Measurements from ENCODE around the gene DUSP16. TPM values are rescaled to one million over a fixed set of nuclear protein-coding genes. Genes with fewer than 3 reads are reported as not detected.
A peak's percentile ranks its signal among the peaks of the same experiment; 100 is the strongest.

Gene DUSP16
- total and polyA plus RNA-seq, 7 donors = 8.6 to 27.3 (median 13.8) TPM

- Histone ChIP-seq H3K36me3 (no peaks in the 10 kb centered on the region), H3K4me1 (peaks cover 0 to 13% (median 4%) of the 10 kb centered on the region in 4 donors), H3K27me3 (no peaks in the 10 kb centered on the region), H3K4me3 (no peak overlapping the region), H3K27ac (no peak overlapping the region), H3K9me3 (no peaks in the 10 kb centered on the region)
- intact Hi-C loops (cut with DNase I) = no loop called here
- no peak for DNase-seq
- TF ChIP-seq POLR2AphosphoS5 (IDR thresholded peaks at IDR 0.05) (peak in 1 of 4 donors; percentile 21), POLR2A (IDR thresholded peaks at IDR 0.05) (no peak)
- WGBS, 2 donors = 82 to 89% methylated on average over 5 of the region's 5 CpGs
These were observed 106.0 kb downstream of the DUSP16 start for GRCh38 chr12:12456637-12457036.

GRCh38 chr12:12454315-12454714, 108.3 kb downstream of the DUSP16 start:
- H3K4me3 ChIP-seq = no peak overlapping the region
- H3K4me1 ChIP-seq = peaks cover 0 to 27% (median 10%) of the 10 kb centered on the region in 4 donors
- no peaks in the 10 kb centered on the region for H3K36me3 ChIP-seq
- intact Hi-C loops (cut with DNase I) = no loop called here
- no peak for TF ChIP-seq CTCF (IDR thresholded peaks at IDR 0.05)
- DNase-seq = no peak
- H3K9me3 ChIP-seq = no peaks in the 10 kb centered on the region
- H3K27ac ChIP-seq = no peak overlapping the region
- H3K27me3 ChIP-seq = no peaks in the 10 kb centered on the region

GRCh38 chr12:12453635-12454034, 109.0 kb downstream of the DUSP16 start:
- DNase-seq = no peak
- TF ChIP-seq POLR2AphosphoS5 (IDR thresholded peaks at IDR 0.05) (no peak), CTCF (IDR thresholded peaks at IDR 0.05) (no peak), EP300 (IDR thresholded peaks at IDR 0.05) (no peak), POLR2A (IDR thresholded peaks at IDR 0.05) (no peak)
- WGBS, 2 donors = 100% methylated on average over 1 of the region's 1 CpG
- H3K36me3 ChIP-seq = no peaks in the 10 kb centered on the region
- H3K4me1 ChIP-seq = peaks cover 0 to 27% (median 10%) of the 10 kb centered on the region in 4 donors
- H3K27ac ChIP-seq = no peak overlapping the region
- H3K9me3 ChIP-seq = no peaks in the 10 kb centered on the region
- no peaks in the 10 kb centered on the region for H3K27me3 ChIP-seq
- no peak overlapping the region for H3K4me3 ChIP-seq
- intact Hi-C loops (cut with DNase I) = no loop called here

- TF ChIP-seq POLR2AphosphoS5 (IDR thresholded peaks at IDR 0.05) (no peak), EP300 (IDR thresholded peaks at IDR 0.05) (no peak), CTCF (IDR thresholded peaks at IDR 0.05) (no peak), POLR2A (IDR thresholded peaks at IDR 0.05) (no peak)
- intact Hi-C loops (cut with DNase I) = no loop called here
- Histone ChIP-seq H3K4me1 (peaks cover 0 to 27% (median 10%) of the 10 kb centered on the region in 4 donors), H3K36me3 (no peaks in the 10 kb centered on the region), H3K4me3 (no peak overlapping the region), H3K27me3 (no peaks in the 10 kb centered on the region), H3K27ac (no peak overlapping the region), H3K9me3 (no peaks in the 10 kb centered on the region)
- WGBS, 2 donors = 96 to 98% methylated on average over 21 of the region's 21 CpGs
- no peak for DNase-seq
These were observed 110.2 kb downstream of the DUSP16 start for GRCh38 chr12:12452326-12452902.

GRCh38 chr12:12451098-12451497, 111.6 kb downstream of the DUSP16 start:
- H3K36me3 ChIP-seq = no peaks in the 10 kb centered on the region
- no peak for DNase-seq
- H3K27ac ChIP-seq = no peak overlapping the region
- H3K4me1 ChIP-seq = peaks cover 0 to 27% (median 10%) of the 10 kb centered on the region in 4 donors
- no peaks in the 10 kb centered on the region for H3K9me3 ChIP-seq
- no peaks in the 10 kb centered on the region for H3K27me3 ChIP-seq
- 25 to 73% methylated on average over 4 of the region's 4 CpGs for WGBS, 2 donors
- no peak overlapping the region for H3K4me3 ChIP-seq
- intact Hi-C loops (cut with DNase I) = no loop called here
- no peak for TF ChIP-seq POLR2A (IDR thresholded peaks at IDR 0.05)
- no peak for TF ChIP-seq CTCF (IDR thresholded peaks at IDR 0.05)
- no peak for TF ChIP-seq POLR2AphosphoS5 (IDR thresholded peaks at IDR 0.05)
- no peak for TF ChIP-seq EP300 (IDR thresholded peaks at IDR 0.05)

Data from sigmoid colon (tissue), 7 donors.